UCSD-AML1 (cell line): ENCODE measurements around the gene SH3RF1.
A peak's percentile ranks its signal among the peaks of the same experiment; 100 is the strongest.
"Not testable (repeated sequence)": the region's sequence is repeated elsewhere in the genome, so short reads cannot be mapped to it uniquely, and the experiment has no call there.

ENCODE experiments used
- DNase-seq: peaks from one replicate; lab custom pipeline; 2025; ENCODE audit not compliant: unreplicated experiment; lab: John Stamatoyannopoulos, UW

Gene SH3RF1

DNA sequence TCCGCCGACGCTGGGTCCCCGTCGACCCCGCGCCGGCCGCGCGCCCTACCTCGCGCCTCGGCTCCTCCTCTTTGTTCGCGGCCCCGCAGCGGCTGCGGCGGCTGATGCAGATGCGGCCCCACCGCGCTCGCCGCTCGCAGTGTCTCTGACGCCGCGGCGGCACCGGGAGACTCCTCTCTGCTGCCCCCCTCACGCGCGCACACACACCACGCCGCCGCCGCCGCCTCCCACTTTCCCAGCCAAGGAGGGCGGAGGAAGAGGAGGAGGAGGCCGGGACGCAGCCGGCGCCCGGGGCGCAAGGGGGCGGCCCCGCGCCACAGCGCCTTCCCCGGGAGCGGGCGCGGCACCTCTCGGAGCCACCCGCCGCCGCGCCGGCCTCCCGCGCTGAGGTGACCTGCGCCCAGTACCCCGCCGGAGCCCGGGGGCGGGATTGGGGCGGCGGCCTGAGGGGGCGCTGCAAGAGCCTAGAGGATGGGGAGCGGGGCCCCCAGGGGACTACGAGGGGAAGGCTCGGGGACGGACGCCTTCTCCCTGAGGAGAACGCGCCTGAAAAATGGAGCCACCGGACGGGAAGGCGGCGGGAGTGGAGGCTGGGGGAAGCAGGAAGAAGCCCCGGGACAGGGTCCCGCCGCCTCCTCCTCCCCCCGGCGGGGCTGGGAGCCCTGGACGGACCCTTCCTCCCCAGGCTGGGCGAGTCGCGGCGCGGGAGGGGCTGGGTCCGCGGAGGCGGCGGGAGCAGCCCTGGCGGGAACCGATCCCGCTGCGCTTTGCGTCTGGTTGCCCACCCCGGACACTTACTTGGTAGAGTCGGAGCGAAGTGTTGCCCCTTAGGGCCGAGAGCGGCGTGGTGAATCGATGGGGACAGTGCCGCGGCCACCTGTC lies at the start of gene SH3RF1:
SH3RF1 (minus strand) TSS at position 147 of the 882 bp plus-strand sequence. CDS start 1,744 bp downstream, outside the sequence.
- DNase-seq, result peak; percentile 87

DNA sequence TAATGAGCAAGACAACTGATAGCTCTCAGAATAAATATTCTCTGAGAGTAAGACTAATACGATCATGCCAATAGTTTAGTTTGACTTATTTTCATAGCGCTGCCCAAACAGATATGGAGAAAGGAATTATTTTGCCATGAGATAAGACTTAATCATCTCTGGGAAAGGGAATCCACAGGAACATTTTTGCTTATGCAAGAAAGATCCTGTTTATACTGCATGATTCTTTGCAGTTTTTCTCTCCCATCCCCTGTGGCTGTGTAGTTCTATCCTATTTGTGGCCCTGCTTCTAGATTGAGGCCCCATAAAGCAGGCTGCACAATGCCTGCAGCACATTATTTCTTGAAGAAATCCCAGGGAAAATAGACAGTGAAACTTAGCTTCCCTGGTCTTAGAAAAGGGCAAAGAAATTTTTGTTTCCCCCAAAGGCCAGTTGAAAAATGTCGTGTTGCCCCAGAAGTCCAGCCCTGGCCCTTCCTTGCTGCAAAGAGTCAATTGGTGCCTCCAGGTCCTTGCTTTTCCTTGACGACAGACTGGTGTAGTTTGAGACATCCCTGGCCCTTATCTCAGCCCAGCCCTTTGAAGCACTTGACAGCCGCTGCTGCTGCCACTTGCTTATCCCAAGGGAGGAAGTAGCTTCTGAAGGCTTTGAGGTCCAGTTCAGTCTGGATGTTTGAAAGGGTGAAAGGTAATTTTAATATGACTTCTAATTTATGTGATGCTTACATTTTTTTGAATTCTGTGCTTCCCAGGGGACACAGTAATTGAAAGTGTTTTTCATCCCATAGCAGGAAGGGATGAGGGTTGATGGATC lies 45.0 kb upstream of the SH3RF1 start:
- DNase-seq, result peak; percentile 12

DNA sequence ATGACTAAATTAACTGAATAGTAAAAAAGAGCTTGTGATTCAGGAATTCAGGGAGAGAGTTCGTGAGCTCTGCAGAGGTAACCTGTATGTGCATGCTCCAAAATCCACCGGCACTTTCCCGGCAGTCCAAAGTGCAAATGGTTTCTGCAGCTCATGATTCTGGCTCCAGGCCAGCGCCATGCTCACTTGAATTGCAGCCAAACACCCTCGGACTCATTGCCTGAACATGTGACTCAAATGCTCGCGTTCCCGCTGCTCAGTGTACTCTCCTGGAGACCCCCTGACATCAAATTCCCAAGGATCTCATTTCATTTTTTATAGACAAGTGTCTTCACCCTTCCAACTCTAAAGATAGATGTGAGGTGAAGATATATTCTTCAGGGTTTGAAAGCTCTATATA lies 44.1 kb upstream of the SH3RF1 start:
- no peak for DNase-seq

DNA sequence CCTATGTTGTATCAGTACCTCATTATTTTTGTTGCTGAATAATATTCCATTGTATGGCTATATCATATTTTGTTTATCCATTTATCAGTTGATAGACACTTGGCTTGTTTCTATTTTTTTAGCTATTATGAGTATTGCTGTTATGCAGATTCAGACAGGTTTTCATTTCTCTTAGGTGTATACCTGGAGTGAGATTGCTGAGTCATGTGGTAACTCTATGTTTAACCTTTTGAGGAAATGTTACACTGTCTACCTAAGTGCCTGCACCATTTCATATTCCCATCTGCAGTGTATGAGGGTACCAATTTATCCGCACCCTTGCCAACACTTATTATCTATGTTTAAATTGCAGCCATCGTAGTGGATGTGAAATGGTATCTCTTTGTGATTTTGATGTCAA lies 43.0 kb upstream of the SH3RF1 start:
- DNase-seq, result no peak

DNA sequence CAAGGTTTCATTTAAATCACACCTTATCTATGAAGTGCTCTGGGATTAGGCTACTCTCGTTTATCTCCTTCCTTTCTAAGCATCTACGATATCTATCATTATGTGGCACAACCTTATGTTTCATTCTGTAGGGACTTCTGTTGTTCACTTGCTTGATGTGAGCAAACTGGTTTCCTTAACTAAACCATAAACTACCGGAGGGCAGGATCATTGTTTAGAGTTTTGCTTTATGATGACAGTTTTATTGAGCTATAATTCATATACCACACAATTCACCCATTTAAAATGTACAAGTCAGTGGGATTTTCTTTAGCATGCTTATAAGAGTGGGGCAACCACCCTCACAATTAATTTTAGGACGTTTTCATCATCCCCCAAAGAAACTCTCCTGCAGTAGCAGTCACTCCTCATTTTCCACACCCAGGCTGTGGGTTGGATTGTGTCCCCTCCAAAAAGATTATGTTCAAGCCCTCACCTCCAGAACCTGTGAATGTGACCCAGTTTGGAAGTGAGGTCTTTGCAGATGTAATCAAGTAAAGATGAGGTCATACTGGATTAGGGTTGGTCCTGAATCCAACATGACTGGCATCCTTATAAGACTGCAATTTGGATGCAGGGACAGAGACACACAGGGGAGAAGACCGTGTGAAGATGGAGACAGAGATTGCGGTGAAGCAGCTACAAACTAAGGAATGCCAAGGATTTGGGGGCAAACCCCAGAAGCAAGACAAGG lies 42.1 kb upstream of the SH3RF1 start:
- no peak for DNase-seq

DNA sequence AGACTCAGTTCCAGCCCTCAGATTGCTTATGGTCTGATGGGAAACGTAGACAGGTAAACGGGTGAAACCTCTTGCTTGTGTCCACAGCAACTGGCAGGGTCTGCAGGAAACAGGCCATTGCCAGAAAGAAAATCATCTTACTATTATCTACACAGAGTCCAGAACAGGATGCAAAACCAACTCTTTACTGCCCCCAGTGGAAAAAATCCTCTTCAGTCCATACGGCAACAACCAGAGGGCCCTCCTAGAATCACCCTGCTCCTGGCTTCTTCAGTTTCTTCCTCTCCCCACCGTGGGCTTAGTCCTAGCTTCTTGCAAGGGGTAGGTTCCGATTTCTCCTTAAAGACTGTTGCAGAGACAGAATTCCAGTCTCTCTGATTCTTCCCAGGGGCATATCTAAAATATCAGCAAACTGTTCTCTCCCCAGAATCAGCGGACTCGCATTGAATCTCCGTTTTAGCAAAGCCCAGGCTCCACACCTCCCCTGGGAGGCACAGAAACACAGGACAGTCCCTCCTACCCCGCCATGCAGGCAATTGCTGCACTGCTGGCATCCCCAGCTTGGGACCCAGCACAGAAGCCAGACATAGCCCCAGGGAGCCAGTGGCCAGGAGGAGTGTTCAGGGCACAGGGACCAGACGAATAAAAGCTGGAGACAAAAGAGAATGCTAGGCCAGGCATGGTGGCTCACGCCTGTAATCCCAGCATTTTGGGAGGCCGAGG lies 41.0 kb upstream of the SH3RF1 start:
- peak; percentile 18 for DNase-seq

DNA sequence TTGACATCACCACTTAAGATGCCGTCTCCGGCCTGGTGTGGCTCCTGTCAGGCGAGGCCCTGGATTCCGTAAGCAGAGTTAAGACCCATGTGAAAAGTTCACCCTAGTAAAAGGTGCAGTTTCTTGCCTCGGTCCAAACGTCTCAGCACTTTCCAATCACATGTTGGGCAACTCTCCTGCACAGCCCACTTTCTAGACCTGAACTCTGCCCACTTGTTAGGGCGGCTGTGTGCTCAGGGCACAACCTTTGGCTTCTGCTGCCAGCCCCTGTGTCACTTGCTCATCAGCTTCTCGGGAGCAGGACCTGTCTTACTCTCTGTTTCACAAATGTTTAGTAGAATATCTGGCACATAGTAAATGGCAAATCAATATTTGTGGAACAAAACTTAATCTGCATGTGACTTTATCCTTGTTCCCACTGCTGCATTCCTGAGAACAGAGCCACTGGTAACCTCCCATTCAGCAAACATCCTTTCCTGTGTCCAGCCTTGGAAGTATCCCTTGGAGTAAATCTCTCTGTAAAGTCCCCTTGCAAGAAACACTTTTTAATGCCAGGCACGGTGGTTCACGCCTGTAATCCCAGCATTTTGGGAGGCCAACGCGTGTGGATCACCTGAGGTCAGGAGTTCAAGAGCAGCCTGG lies 38.7 kb upstream of the SH3RF1 start:
- no peak for DNase-seq

DNA sequence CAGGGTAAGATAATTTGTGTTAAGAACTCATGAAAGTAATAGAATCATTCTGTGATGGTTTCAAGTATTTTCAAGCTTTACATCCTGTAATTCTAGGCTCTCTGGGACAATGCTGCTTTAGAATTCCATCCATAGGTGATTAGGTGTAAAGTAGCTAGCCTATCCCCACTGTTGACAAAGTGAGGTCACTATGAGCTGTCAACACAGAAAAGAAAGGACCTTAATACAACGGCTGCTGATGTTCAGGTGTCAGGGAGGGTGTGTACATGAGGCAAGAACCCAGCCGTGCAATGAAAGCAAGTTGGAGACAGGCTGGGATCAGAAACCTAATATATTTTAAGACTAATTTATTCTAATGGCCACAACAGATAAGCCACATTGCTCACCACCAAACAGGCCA lies 36.8 kb upstream of the SH3RF1 start:
- no peak for DNase-seq

DNA sequence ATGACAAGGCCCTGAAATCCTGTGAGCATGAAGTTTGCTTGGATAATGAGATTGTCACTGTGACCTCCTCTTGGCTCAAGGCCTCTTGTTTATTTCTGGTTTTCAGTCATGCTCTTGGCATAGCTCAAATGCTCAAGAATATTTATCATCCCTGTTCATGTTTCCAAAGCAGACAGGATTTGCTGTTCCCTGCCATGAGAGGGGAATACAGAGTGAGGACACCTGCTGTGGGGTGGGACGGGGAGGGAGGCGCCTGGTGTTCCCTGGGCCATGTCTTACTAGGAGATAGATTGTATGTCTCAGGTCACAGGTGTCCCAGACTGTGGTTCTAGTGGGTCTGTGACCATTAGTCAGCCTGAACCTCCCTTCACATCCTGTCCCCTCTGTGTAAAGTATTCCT lies 34.9 kb upstream of the SH3RF1 start:
- no peak for DNase-seq

DNA sequence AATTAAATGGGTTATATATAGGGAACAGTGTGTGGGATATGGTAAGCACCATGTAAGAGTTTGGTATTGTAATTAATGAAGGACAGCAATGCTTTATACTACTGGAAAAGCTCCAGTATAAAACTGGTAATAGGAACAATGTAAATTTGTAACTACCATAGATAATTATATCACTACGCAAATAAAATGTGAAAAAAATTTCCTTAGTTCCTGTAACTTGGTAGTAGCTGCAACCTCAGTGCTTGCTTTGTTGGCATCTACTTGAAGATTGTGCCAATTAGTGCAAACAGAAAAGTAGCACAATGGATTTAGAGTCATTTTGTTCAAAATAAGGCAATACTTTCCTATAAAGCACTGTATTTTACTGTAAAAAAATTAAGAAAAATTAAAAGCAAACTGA lies 34.4 kb upstream of the SH3RF1 start:
- DNase-seq, result no peak

DNA sequence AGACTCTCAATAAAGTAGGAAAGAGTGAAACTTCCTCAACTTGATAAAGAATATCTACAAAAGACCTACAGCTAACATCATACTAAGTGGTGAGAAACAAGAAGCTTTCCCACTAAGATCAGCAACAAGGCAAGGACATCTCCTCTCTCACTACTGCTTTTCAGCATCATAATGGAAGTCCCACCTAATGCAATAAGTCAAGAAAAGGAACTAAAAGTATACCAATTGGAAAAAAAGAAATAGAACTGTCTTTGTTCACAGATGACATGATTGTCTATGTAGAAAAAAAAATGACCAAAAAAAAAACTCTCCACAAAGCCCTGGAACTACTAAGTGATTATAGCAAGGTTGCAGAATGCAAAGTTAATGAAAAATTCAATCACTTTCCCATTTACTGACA lies 25.1 kb upstream of the SH3RF1 start:
- no peak for DNase-seq

DNA sequence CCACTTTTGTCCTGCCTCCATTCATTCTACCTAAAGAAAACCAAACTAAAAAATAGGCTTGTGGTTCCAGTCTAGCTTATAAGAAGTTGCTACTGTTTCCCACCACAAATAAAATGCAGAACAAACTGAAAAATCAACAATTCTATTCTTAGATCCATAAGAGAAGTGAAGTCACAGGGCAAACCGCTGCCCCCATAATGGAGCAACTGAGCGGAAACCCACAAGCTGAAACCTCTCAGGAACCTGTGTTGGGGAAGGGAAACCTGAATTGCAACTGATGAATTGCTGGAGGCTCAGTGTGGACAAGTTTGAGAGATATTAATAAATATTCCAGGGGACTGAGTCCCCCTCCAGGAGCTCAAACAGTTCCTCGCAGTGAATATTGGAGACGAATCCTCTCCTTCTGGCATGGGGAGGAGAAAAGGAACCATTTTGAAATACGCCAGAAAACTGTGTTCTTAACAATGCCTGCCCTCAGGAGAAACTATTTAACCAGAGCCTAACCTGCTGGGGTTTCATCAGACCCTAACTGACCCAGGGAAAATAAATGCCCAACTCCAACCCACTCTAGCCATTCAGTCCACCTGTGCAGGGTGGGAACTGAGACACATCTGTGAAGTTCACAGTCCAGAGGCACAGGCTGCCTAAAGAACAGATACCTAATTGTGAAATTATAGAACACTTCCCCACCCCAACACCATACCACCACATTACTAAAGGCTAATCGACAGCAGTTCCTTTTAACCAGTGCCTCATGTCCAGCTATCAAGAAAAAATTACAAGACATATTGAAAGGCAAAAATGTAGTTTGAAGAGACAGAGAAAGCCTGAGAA lies 22.8 kb upstream of the SH3RF1 start:
- peak; percentile 63 for DNase-seq

DNA sequence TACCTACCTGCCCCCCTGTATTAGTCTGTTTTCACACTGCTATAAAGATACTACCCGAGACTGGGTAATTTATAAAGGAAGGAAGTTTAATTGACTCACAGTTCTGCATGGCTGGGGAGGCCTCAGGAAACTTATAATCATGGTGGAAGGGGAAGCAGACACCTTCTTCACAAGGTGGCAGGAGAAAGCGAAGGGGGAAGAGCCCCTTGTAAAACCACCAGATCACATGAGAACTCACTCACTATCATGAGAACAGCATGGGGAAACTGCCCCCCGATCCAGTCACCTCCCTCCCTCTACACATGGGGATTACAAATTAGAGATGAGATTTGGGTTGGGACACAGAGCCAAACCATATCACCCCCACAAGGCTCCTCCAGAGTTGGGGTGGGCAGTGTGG lies 17.2 kb upstream of the SH3RF1 start:
- not testable (repeated sequence) for DNase-seq

DNA sequence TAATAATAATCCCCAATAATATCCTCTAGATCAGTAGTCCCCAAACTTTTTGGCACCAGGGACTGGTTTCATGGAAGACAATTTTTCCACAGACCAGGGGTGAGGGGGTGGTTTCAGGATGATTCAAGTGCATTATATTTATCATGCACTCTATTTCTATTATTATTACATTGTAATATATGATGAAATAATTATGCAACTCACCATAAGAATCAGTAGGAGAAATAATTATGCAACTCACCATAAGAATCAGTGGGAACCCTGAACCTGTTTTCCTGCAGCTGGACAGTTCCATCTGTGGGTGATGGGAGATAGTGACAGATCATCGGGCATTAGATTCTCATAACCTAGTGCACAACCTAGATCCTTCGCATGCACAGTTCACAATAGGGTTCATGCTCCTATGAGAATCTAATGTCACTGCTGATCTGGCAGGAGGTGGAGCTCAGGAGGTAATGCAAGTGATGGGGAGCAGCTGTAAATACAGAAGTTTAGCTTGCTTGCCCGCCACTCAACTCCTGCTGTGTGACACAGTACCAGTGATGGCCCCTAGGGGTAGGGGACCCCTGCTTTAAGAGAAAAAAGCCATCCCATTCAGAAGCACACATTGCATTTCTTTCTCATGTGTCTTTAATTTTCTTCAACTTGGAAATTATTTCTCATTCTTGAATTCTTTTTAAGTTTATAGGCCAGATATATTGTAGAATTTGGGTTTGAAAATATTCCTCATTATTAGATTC lies 16.0 kb upstream of the SH3RF1 start:
- no peak for DNase-seq

DNA sequence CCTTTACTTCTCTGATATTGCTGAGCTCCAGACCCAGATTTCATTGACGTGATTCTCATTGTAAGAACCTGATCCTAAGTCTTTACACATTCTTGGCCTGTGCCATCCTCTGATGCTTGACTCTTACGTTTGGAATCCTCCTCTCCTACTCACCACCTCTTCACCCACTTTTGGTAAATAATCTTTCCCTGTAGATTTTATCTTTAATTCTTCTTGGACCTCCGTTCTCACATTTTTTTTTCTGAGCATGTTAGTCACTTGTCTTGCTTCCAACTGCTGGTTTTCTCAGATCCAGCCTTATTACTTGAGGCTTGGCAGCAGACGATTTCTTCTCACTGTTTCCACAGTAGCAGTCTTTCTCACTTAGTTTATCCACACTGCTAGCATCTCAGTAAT lies 12.4 kb upstream of the SH3RF1 start:
- no peak for DNase-seq

DNA sequence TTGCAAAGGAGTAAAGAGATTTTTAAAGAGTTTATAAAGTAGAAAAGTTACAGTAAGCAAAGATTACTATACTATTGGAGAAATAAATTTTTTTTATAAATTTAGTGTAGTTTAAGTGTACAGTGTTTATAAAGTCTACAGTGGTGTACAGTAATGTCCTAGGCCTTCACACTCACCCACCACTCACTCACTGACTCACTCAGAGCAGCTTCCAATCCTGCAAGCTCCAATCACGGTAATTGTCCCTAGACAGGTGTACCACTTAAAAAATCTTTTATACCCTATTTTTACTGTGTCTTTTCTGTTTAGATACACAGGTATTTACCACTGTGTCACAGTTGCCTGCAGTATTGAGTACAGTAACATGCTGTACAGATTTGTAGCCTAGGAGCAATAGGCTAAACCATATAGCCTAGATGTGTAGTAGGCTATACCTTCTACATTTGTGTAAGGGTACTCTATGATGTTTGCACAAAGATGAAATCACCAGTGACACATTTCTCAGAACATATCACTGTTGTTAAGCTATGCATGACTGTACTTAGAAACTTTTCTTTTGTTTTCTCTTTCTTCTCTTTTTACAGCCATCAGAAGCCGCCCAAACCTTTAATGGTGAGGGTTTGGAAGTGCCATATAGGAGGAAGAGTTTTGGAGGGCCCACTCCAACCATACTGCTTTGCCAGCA lies 11.8 kb upstream of the SH3RF1 start:
- no peak for DNase-seq

DNA sequence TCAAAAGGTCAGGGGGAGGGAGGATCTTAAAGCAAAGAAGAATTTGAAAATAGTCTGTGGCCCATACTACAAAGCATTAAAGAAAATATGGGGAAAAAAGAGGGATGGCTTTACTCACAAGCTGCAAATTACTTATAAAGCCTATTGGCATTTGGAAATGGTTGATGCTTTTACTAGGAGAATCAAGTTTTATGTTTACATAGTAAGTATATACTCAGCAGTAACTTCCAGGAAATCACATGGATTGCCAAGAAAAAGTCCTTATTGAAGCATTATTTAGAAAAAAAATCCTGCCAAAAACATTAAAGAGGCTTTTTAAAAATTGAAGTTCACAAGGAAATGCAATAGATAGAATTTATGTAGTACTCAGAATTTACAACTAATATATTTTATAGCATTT lies 8.4 kb upstream of the SH3RF1 start:
- no peak for DNase-seq

DNA sequence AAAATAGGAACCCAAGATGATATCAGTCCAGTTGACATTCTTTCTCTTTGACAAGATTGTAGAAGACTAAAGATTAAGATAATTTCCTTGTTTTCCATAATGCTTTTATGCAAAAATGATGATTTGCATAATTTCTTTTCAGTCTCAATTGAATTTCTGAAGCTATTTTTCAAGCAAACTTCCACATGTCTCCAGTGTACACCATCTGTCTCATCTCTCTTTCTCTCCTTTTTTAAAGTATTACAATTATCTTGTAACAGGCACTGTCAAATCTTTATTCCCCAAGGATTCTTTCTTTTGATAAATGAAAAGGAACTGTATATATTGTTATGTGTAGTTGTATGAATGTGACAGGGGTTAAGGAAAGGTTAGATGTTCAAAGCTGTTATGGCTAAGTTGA lies 7.9 kb upstream of the SH3RF1 start:
- no peak for DNase-seq
